Measurements from ENCODE around the gene RAB3GAP2. TPM values are rescaled to one million over a fixed set of nuclear protein-coding genes. Genes with fewer than 3 reads are reported as not detected.
"Not testable (repeated sequence)": the region's sequence is repeated elsewhere in the genome, so short reads cannot be mapped to it uniquely, and the experiment has no call there.

RAB3GAP2 gene
- total and polyA plus RNA-seq, 5 experiments from 2014 or later, result 16.6 to 52.0 (median 22.8) TPM

DNA sequence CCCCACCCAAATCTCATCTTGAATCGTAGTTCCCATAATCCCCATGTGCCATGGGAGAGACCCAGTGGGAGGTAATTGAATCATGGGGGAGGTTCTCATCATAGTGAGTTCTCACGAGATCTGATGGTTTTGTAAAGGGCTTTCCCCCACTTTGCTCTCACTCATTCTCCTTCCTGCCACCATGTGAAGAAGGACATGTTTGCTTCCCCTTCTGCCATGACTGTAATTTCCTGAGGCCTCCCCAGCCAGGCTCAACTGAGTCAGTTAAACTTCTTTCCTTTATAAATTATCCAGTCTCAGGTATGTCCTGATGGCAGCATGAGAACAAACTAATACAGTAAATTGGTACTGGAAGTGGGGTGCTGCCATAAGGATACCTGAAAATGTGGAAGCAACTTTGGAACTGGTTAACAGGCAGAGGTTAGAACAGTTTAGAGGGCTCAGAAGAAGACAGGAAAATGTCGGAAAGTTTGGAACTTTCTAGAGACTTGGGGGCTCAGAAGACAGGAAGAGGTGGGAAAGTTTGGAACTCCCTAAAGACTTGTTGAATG is 23.5 kb downstream of the RAB3GAP2 start:
- H3K27me3 Mint-ChIP-seq, DNase-seq, ATAC-seq, POLR2A ChIA-PET, H3K27ac Mint-ChIP-seq: not testable (repeated sequence)
- Mint-ChIP-seq H3K9me3 (peaks cover 6 to 81% (median 28%) of the 10 kb centered on the region in 9 donors), H3K4me3 (peak overlapping the region in 1 of 10 donors; percentile 18), H3K36me3 (peaks cover 62 to 76% (median 69%) of the 10 kb centered on the region in 3 donors), H3K4me1 (peaks cover 10 to 14% (median 10%) of the 10 kb centered on the region in 4 donors)

DNA sequence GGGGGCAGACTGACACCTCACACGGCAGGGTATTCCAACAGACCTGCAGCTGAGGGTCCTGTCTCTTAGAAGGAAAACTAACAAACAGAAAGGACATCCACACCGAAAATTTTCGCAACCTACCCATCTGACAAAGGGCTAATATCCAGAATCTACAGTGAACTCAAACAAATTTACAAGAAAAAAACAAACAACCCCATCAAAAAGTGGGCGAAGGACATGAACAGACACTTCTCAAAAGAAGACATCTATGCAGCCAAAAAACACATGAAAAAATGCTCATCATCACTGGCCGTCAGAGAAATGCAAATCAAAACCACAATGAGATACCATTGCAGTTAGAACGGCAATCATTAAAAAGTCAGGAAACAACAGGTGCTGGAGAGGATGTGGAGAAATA is 26.4 kb downstream of the RAB3GAP2 start:
- Mint-ChIP-seq H3K4me1 (peaks cover 12 to 33% (median 28%) of the 10 kb centered on the region in 4 donors), H3K36me3 (peaks cover 46 to 57% (median 50%) of the 10 kb centered on the region in 3 donors), H3K9me3 (peaks cover 0 to 59% (median 24%) of the 10 kb centered on the region in 9 donors)
- H3K27ac Mint-ChIP-seq, H3K27me3 Mint-ChIP-seq, H3K4me3 Mint-ChIP-seq, DNase-seq, ATAC-seq, POLR2A ChIA-PET: not testable (repeated sequence)

DNA sequence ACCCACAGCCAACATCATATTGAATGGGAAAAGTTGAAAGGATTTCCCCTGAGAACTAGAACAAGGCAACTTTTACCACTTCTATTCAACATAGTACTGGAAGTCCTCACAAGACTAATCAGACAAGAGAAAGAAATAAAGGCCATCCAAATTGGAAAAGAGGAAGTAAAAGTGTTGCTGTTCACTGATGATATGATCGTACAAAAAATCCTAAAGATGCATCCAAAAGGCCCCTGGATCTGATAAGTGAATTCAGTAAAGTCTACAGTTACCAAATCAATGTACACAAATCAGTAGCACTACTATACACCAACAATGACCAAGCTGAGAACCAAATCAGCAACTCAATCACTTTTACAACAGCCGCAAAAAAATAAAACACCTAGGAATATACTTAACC is 28.3 kb downstream of the RAB3GAP2 start:
- Mint-ChIP-seq H3K27ac (peak overlapping the region in 1 of 10 donors; percentile 33), H3K36me3 (peaks cover 29 to 40% (median 37%) of the 10 kb centered on the region in 3 donors), H3K4me3 (peak overlapping the region in 2 of 10 donors; percentile 7 to 33), H3K9me3 (peaks cover 0 to 41% (median 14%) of the 10 kb centered on the region in 9 donors), H3K4me1 (peaks cover 12 to 42% (median 33%) of the 10 kb centered on the region in 4 donors), H3K27me3 (no peaks in the 10 kb centered on the region)
- POLR2A ChIA-PET, result no interaction called here
- DNase-seq (no peak), ATAC-seq (no peak)

DNA sequence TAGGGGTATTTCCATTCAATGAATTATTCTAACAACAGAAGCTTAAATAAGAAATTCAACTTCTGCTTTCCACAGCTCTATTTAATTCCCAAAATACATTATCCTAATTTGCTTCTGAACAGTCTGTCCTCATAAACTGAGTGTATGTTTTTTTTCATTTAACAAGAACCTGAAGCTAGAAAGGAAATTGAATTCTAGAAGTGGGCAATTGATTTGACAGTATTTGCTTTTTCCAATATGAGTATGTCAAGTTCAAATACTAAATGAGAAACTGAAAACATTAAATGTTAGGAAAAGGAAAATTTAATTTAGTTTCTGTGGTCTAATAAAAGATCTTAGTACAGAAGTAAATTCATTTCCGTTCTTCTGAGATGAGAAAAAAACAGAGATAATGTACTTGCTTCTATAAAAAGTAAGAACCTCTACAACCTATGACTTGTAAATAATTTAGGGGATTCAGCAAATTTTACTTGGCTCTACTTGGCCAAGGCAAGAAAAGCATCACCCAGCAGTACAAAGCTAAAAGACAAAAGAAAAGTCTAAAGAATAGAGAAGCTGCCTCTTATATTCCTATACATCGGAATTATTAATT is 31.1 kb downstream of the RAB3GAP2 start:
- no peak for ATAC-seq
- peaks cover 15 to 46% (median 38%) of the 10 kb centered on the region in 4 donors for H3K4me1 Mint-ChIP-seq

DNA sequence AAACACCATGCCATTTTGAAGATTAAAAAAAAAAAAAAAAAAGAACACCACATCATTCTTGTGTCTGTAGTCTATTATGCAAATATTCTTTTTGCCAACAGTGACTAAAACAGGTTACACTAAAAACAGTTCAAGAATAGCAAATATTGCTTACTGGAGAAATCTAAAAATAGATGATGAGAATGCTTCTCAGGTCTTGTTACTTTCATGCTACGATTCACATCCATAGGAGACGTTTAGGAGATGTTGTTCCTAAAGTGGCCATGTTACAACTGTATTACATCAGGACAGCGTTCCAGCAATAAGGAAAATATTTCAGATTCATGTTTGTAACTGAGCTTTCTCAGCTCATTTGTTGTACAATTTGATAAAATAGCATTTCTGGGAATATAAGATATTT is 32.3 kb downstream of the RAB3GAP2 start:
- Mint-ChIP-seq H3K36me3 (peaks cover 12 to 24% (median 17%) of the 10 kb centered on the region in 3 donors), H3K9me3 (peaks cover 0 to 12% (median 0%) of the 10 kb centered on the region in 9 donors), H3K27me3 (no peaks in the 10 kb centered on the region), H3K27ac (no peak overlapping the region), H3K4me1 (peaks cover 15 to 49% (median 38%) of the 10 kb centered on the region in 4 donors), H3K4me3 (no peak overlapping the region)
- no peak for ATAC-seq
- no peak for DNase-seq
- POLR2A ChIA-PET, result no interaction called here

More for the DNA sequence above, 31.1 kb downstream of the RAB3GAP2 start:
- Mint-ChIP-seq H3K27me3 (no peaks in the 10 kb centered on the region), H3K4me3 (no peak overlapping the region), H3K36me3 (peaks cover 13 to 28% (median 22%) of the 10 kb centered on the region in 3 donors), H3K27ac (peak overlapping the region in 1 of 10 donors; percentile 21), H3K9me3 (peaks cover 0 to 19% (median 0%) of the 10 kb centered on the region in 9 donors)
- DNase-seq, result no peak
- POLR2A ChIA-PET, result no interaction called here

DNA sequence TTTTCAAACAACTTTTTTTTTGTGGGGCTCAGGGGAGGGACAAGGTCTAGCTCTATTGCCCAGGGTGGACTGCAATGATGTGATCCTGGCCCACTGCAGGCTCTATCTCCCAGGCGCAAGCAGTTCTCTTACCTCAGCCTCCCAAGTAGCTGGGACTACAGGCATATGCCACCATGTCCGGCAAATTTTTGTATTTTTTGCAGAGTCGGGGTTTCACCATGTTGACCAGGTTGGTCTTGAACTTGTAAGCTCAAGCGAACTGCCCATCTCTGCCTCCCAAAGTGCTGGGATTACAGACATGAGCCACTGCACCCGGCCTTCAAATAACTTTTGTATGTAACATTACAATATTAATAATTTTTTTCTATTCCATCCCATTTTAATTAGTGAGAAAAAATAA is 33.0 kb downstream of the RAB3GAP2 start:
- Mint-ChIP-seq H3K27ac (no peak overlapping the region), H3K36me3 (peaks cover 5 to 16% (median 9%) of the 10 kb centered on the region in 3 donors), H3K27me3 (no peaks in the 10 kb centered on the region), H3K4me3 (no peak overlapping the region), H3K9me3 (peaks cover 0 to 6% (median 0%) of the 10 kb centered on the region in 9 donors), H3K4me1 (peaks cover 10 to 48% (median 32%) of the 10 kb centered on the region in 4 donors)
- POLR2A ChIA-PET, result no interaction called here
- DNase-seq (no peak), ATAC-seq (no peak)

DNA sequence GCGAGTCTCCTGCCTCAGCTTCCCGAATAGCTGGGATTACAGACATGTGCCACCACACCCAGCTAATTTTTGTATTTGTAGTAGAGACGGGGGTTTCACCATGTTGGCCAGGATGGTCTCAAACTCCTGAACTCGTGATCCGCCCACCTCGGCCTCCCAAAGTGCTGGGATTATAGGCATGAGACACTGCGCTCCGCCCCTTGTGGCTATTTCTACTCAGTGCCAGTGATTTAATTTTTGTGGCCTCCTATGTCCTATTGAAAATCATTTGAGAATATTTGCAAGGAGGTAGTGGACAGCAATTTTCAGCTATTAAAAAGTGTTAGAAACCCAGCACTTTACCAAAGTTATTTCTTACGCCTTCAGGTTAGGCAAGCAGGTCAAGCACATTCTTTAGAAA is 36.0 kb downstream of the RAB3GAP2 start:
- H3K9me3 Mint-ChIP-seq, ATAC-seq, H3K27ac Mint-ChIP-seq, H3K4me3 Mint-ChIP-seq, POLR2A ChIA-PET, H3K27me3 Mint-ChIP-seq, DNase-seq: not testable (repeated sequence)
- H3K36me3 Mint-ChIP-seq, result peaks cover 0 to 24% (median 12%) of the 10 kb centered on the region in 3 donors
- H3K4me1 Mint-ChIP-seq, result peaks cover 5 to 24% (median 19%) of the 10 kb centered on the region in 4 donors

DNA sequence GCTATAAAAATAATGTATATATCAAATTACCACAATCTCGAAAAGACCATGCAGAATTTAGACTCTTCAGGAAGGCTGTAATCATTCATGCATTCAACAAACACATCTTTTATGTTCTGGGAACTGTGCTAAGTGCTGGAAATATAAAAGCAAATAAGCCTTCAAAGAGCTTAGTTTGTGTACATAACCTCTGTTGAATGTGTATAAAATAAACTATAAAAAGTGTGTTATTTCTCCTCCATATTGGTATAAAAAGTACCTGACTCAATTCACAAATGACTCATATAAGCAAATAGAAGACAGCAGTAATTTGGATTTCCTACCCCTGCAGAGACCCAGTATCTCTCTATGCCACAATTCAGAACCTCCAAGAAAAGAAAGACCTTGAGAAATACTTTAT is 36.8 kb downstream of the RAB3GAP2 start:
- H3K4me1 Mint-ChIP-seq, result peaks cover 9 to 23% (median 15%) of the 10 kb centered on the region in 4 donors
- H3K27ac Mint-ChIP-seq, result no peak overlapping the region
- no peaks in the 10 kb centered on the region for H3K27me3 Mint-ChIP-seq
- no peak overlapping the region for H3K4me3 Mint-ChIP-seq
- ATAC-seq (no peak), DNase-seq (no peak)
- H3K36me3 Mint-ChIP-seq, result peaks cover 6 to 29% (median 13%) of the 10 kb centered on the region in 3 donors
- no peaks in the 10 kb centered on the region for H3K9me3 Mint-ChIP-seq
- POLR2A ChIA-PET, result no interaction called here

DNA sequence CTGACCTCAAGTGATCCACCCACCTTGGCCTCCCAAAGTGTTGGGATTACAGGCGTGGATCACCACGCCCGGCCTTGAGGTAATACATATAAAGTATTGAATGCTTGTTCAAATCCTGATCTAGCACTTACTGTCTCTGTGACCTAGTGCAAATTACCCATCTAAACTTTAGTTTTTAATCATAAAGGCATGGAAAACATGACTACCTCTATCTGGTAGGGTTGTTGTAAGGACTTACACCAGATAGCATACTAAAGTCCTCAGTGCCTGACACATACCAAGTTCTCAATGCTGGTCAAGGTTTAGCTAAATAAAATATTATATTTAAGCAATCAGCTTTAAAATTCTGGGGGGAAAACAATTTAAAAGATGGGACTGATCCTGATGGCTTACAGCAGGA is 38.3 kb downstream of the RAB3GAP2 start:
- Mint-ChIP-seq H3K4me1 (peaks cover 11 to 23% (median 16%) of the 10 kb centered on the region in 4 donors), H3K36me3 (peaks cover 6 to 39% (median 16%) of the 10 kb centered on the region in 3 donors), H3K9me3 (no peaks in the 10 kb centered on the region), H3K27ac (no peak overlapping the region), H3K27me3 (no peaks in the 10 kb centered on the region), H3K4me3 (no peak overlapping the region)
- POLR2A ChIA-PET, result no interaction called here
- DNase-seq (no peak), ATAC-seq (no peak)

DNA sequence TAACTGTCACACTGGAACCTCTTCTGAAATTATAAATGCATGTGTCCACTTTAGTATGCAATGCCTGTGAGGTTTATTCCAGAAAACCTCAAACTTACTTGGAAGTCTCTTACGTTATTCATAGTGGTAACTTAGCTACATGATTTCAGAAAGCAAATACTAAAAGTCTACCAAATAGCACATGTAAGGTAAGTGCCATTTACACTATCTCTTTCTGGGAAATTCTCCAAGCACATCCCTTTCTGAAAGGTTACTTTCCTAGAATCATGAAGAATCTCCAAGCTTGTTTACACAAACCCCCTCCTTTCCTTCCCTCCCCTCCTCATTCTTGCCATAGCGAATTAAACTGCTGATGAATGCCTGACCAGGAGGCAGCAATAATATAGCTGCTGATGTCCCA is 42.5 kb downstream of the RAB3GAP2 start:
- H3K36me3 Mint-ChIP-seq, result peaks cover 6 to 65% (median 25%) of the 10 kb centered on the region in 3 donors
- no peaks in the 10 kb centered on the region for H3K27me3 Mint-ChIP-seq
- H3K9me3 Mint-ChIP-seq, result no peaks in the 10 kb centered on the region
- DNase-seq (no peak), ATAC-seq (no peak)
- POLR2A ChIA-PET, result no interaction called here
- H3K27ac Mint-ChIP-seq, result peak overlapping the region in 1 of 10 donors; percentile 46
- no peak overlapping the region for H3K4me3 Mint-ChIP-seq
- peaks cover 31 to 57% (median 42%) of the 10 kb centered on the region in 4 donors for H3K4me1 Mint-ChIP-seq

DNA sequence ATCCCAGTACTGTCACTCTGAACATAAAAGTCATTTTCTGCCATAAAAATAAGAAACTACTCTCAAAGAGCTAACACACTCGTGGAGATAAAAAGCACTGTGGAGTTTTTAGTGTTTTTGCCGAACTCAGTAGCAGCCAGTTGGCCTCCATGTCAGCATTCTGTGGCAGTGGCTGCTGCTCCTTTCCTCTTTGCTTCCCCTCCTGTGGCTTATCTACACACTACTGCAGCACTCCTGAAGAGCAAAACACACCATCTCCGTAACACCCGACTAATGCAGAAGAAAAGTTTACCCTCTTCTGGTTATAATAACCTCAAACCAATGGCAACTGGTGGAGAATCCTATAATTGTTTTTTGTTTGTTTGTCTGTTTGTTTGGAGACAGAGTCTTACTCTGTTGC is 44.9 kb downstream of the RAB3GAP2 start:
- H3K9me3 Mint-ChIP-seq, result no peaks in the 10 kb centered on the region
- peak overlapping the region in 1 of 10 donors; percentile 38 for H3K4me3 Mint-ChIP-seq
- H3K36me3 Mint-ChIP-seq, result peaks cover 6 to 63% (median 18%) of the 10 kb centered on the region in 3 donors
- no peaks in the 10 kb centered on the region for H3K27me3 Mint-ChIP-seq
- ATAC-seq (no peak), DNase-seq (no peak)
- H3K4me1 Mint-ChIP-seq, result peaks cover 37 to 73% (median 57%) of the 10 kb centered on the region in 4 donors
- POLR2A ChIA-PET, result no interaction called here
- peak overlapping the region in 3 of 10 donors; percentile 0 to 44 (median 34) for H3K27ac Mint-ChIP-seq

DNA sequence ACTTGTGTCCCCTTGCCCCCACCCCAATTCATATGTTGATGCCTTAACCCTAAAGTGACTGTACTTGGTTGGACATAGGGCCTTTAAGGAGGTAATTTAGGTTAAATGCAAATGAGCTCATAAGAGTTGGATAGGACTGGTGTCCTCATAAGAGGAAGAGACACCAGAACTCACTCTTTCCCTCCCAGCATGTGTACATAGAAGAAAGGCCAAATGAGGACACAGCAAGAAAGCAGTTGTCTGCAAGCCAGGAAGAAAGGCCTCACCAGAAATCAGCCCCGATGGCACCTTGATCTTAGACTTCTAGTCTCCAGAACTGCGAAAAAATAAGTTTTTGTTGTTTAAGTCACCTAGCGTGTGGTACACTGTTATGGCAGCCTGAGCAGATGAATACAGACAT is 45.5 kb downstream of the RAB3GAP2 start:
- no peak for DNase-seq
- Mint-ChIP-seq H3K9me3 (no peaks in the 10 kb centered on the region), H3K27ac (peak overlapping the region in 2 of 10 donors; percentile 4 to 20), H3K4me3 (no peak overlapping the region), H3K4me1 (peaks cover 37 to 71% (median 59%) of the 10 kb centered on the region in 4 donors), H3K36me3 (peaks cover 6 to 58% (median 17%) of the 10 kb centered on the region in 3 donors), H3K27me3 (no peaks in the 10 kb centered on the region)
- POLR2A ChIA-PET, result no interaction called here
- ATAC-seq, result no peak

DNA sequence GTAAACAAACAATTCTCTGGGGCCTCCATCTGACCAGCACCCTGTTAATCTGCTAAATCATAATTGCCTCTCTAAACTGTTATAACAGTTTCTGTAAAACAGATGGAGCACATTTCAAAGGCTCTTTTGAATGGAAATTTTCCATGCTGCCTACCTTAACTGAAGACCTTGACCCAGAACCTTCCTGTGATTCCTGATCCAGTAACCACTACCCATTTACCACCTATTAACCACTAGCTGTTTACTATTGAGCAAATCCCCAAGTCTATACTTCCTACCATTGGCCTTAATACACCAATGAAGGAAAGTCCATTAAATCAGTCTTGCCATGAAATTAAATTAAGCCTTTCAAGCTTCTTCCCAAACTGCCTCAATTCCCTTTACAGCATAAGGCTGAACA is 46.3 kb downstream of the RAB3GAP2 start:
- Mint-ChIP-seq H3K4me3 (no peak overlapping the region), H3K36me3 (peaks cover 5 to 57% (median 12%) of the 10 kb centered on the region in 3 donors), H3K4me1 (peaks cover 34 to 67% (median 60%) of the 10 kb centered on the region in 4 donors), H3K27ac (peak overlapping the region in 2 of 10 donors; percentile 42 to 63), H3K27me3 (no peaks in the 10 kb centered on the region), H3K9me3 (no peaks in the 10 kb centered on the region)
- POLR2A ChIA-PET, result interaction anchor here (0.7 kb wide), 1 partner anchor 179 kb away, joined by 3 read pairs; no protein-coding TSS in a partner anchor
- ATAC-seq (no peak), DNase-seq (no peak)
